Astrocyte (in vitro differentiated cells and primary cell): ENCODE data around the gene UPK2. TPM values are rescaled to one million over a fixed set of nuclear protein-coding genes. Genes with fewer than 3 reads are reported as not detected.

Source experiments
- DNase-seq: peaks from one replicate; pipeline ENCODE4 v3.0.0-alpha.2; 2010; ENCODE audit warnings: low read depth
- FAIRE-seq: peaks from 2 replicates; lab custom pipeline; 2011; peaks lifted over from hg19 to GRCh38; lab: Jason Lieb, UNC
- H2AFZ ChIP-seq: 2 replicates; pipeline ENCODE4 v1.6.0; 2012; ENCODE audit warnings: low read depth, low read length, inconsistent platforms
- H3K27ac ChIP-seq: 2 replicates; pipeline ENCODE4 v1.5.1; 2011; ENCODE audit warnings: low read depth, low read length, inconsistent platforms
- H3K27me3 ChIP-seq: 2 replicates; pipeline ENCODE4 v1.6.0; 2011; ENCODE audit warnings: low read length, inconsistent platforms; ENCODE audit not compliant: insufficient read depth
- H3K36me3 ChIP-seq: 2 replicates; pipeline ENCODE4 v1.5.1; 2011; ENCODE audit warnings: low read length, inconsistent platforms; ENCODE audit not compliant: insufficient read depth
- H3K4me1 ChIP-seq: 2 replicates; pipeline ENCODE4 v1.5.1; 2011; ENCODE audit warnings: low read length, inconsistent platforms; ENCODE audit not compliant: insufficient read depth
- H3K4me2 ChIP-seq: 2 replicates; pipeline ENCODE4 v1.6.0; 2012; ENCODE audit warnings: low read length, inconsistent platforms
- H3K4me3 ChIP-seq: 2 replicates; pipeline ENCODE4 v1.5.1; 2011; ENCODE audit warnings: low read depth, mild to moderate bottlenecking, low read length, inconsistent platforms; ENCODE audit not compliant: insufficient read depth
- H3K79me2 ChIP-seq: 2 replicates; pipeline ENCODE4 v1.6.0; 2012; ENCODE audit warnings: mild to moderate bottlenecking, low read length, inconsistent platforms; ENCODE audit not compliant: insufficient read depth
- H3K9ac ChIP-seq: 2 replicates; pipeline ENCODE4 v1.6.0; 2012; ENCODE audit warnings: mild to moderate bottlenecking, low read length, inconsistent platforms
- H3K9me3 ChIP-seq: 2 replicates; pipeline ENCODE4 v1.5.1; 2012; ENCODE audit warnings: low read depth, mild to moderate bottlenecking, low read length, inconsistent platforms; ENCODE audit not compliant: insufficient read depth
- H4K20me1 ChIP-seq: 2 replicates; pipeline ENCODE4 v1.6.0; 2012; ENCODE audit warnings: low read length, inconsistent platforms; ENCODE audit not compliant: insufficient read depth
- H3K27ac Mint-ChIP-seq: one replicate; pipeline ENCODE4 v1.8.0; 2021; ENCODE audit warnings: mild to moderate bottlenecking, mixed read lengths; ENCODE audit not compliant: unreplicated experiment
- H3K27me3 Mint-ChIP-seq: one replicate; pipeline ENCODE4 v1.8.0; 2021; ENCODE audit warnings: low read depth, mixed read lengths; ENCODE audit not compliant: unreplicated experiment
- H3K36me3 Mint-ChIP-seq: one replicate; pipeline ENCODE4 v1.8.0; 2021; ENCODE audit warnings: low read depth, mixed read lengths; ENCODE audit not compliant: unreplicated experiment
- H3K4me1 Mint-ChIP-seq: one replicate; pipeline ENCODE4 v1.8.0; 2021; ENCODE audit warnings: low read depth, mixed read lengths; ENCODE audit not compliant: unreplicated experiment
- H3K4me3 Mint-ChIP-seq: one replicate; pipeline ENCODE4 v1.8.0; 2021; ENCODE audit warnings: mild to moderate bottlenecking, moderate library complexity, mixed read lengths; ENCODE audit not compliant: unreplicated experiment
- H3K9me3 Mint-ChIP-seq: one replicate; pipeline ENCODE4 v1.8.0; 2021; ENCODE audit warnings: mild to moderate bottlenecking, mixed read lengths; ENCODE audit not compliant: unreplicated experiment
- CTCF ChIP-seq: IDR thresholded peaks from 2 replicates; pipeline ENCODE4 v1.5.1; 2011; ENCODE audit warnings: low read depth, mild to moderate bottlenecking, inconsistent platforms, low read length, moderate library complexity; ENCODE audit not compliant: insufficient read depth
- EZH2 ChIP-seq: IDR thresholded peaks from 2 replicates; pipeline ENCODE4 v1.6.1; 2012; ENCODE audit warnings: mild to moderate bottlenecking, low read length, inconsistent platforms; ENCODE audit not compliant: insufficient read depth
- total RNA-seq: library from RNA; stranded (reverse); gene quantifications from 2 replicates; pipeline ENCODE4 v1.2.1, GENCODE V29; 2021

Gene UPK2
- total RNA-seq, 1 donor from 2014 or later = not detected

- Histone ChIP-seq H3K4me1 (peaks cover 20% of the 10 kb centered on the region), H3K27me3 (no peaks in the 10 kb centered on the region), H3K4me2 (peak overlapping the region; percentile 93), H3K4me3 (peak overlapping the region; percentile 63), H3K79me2 (peaks cover 4% of the 10 kb centered on the region), H3K9me3 (no peaks in the 10 kb centered on the region), H3K36me3 (no peaks in the 10 kb centered on the region), H3K27ac (peak overlapping the region; percentile 11), H2AFZ (peak overlapping the region; percentile 59), H4K20me1 (no peaks in the 10 kb centered on the region), H3K9ac (peak overlapping the region; percentile 72)
- H3K36me3 Mint-ChIP-seq = no peaks in the 10 kb centered on the region
- H3K4me1 Mint-ChIP-seq = peaks cover 18% of the 10 kb centered on the region
- peak; percentile 90 for TF ChIP-seq CTCF
- TF ChIP-seq EZH2 = no peak
- H3K27me3 Mint-ChIP-seq = peaks cover 1% of the 10 kb centered on the region
- H3K4me3 Mint-ChIP-seq = peak overlapping the region; percentile 84
- DNase-seq (peak; percentile 41), FAIRE-seq (no peak)
- H3K27ac Mint-ChIP-seq = peak overlapping the region; percentile 91
- no peaks in the 10 kb centered on the region for H3K9me3 Mint-ChIP-seq
Observed at GRCh38 chr11:118930094-118930712, 25.9 kb upstream of the UPK2 start.

GRCh38 chr11:118931571-118931970, 24.5 kb upstream of the UPK2 start:
- H2AFZ ChIP-seq = no peak overlapping the region
- TF ChIP-seq CTCF = no peak
- TF ChIP-seq EZH2 = no peak
- no peak overlapping the region for H3K27ac ChIP-seq
- no peaks in the 10 kb centered on the region for H4K20me1 ChIP-seq
- H3K36me3 ChIP-seq = no peaks in the 10 kb centered on the region
- H3K9me3 ChIP-seq = no peaks in the 10 kb centered on the region
- Mint-ChIP-seq H3K4me1 (peaks cover 16% of the 10 kb centered on the region), H3K4me3 (no peak overlapping the region), H3K27me3 (peaks cover 1% of the 10 kb centered on the region), H3K36me3 (no peaks in the 10 kb centered on the region), H3K9me3 (no peaks in the 10 kb centered on the region), H3K27ac (no peak overlapping the region)
- no peak overlapping the region for H3K4me3 ChIP-seq
- no peak overlapping the region for H3K9ac ChIP-seq
- H3K4me1 ChIP-seq = peaks cover 15% of the 10 kb centered on the region
- no peak for FAIRE-seq
- no peak overlapping the region for H3K4me2 ChIP-seq
- H3K79me2 ChIP-seq = no peaks in the 10 kb centered on the region
- H3K27me3 ChIP-seq = no peaks in the 10 kb centered on the region
- no peak for DNase-seq

GRCh38 chr11:118933486-118933885, 22.6 kb upstream of the UPK2 start:
- no peaks in the 10 kb centered on the region for H3K27me3 ChIP-seq
- H3K4me2 ChIP-seq = no peak overlapping the region
- H3K4me1 ChIP-seq = peaks cover 12% of the 10 kb centered on the region
- peaks cover 1% of the 10 kb centered on the region for H3K27me3 Mint-ChIP-seq
- FAIRE-seq (no peak), DNase-seq (no peak)
- H3K4me3 Mint-ChIP-seq = no peak overlapping the region
- no peak overlapping the region for H2AFZ ChIP-seq
- no peaks in the 10 kb centered on the region for H3K36me3 ChIP-seq
- H3K9ac ChIP-seq = no peak overlapping the region
- no peaks in the 10 kb centered on the region for H3K36me3 Mint-ChIP-seq
- peaks cover 9% of the 10 kb centered on the region for H3K4me1 Mint-ChIP-seq
- no peak overlapping the region for H3K27ac ChIP-seq
- no peaks in the 10 kb centered on the region for H3K9me3 Mint-ChIP-seq
- no peak overlapping the region for H3K27ac Mint-ChIP-seq
- no peaks in the 10 kb centered on the region for H4K20me1 ChIP-seq
- H3K9me3 ChIP-seq = no peaks in the 10 kb centered on the region
- no peak for TF ChIP-seq CTCF
- TF ChIP-seq EZH2 = no peak
- no peaks in the 10 kb centered on the region for H3K79me2 ChIP-seq
- H3K4me3 ChIP-seq = no peak overlapping the region
